Stimulated activated CD8-positive, alpha-beta memory T cell treated with anti-CD3 and anti-CD28 coated beads, Interleukin-7, amount 100 ng/mL, for 48 hours (primary cell): Measurements from ENCODE around the gene RAB37.

ENCODE experiments used
- DNase-seq, 2 donors: peaks; one replicate each; pipeline ENCODE4 v3.0.0-alpha.2; 2020; ENCODE audit warnings: low read depth in 1 of 2; ENCODE audit errors: extremely low read depth in 1 of 2

The RAB37 gene

DNA sequence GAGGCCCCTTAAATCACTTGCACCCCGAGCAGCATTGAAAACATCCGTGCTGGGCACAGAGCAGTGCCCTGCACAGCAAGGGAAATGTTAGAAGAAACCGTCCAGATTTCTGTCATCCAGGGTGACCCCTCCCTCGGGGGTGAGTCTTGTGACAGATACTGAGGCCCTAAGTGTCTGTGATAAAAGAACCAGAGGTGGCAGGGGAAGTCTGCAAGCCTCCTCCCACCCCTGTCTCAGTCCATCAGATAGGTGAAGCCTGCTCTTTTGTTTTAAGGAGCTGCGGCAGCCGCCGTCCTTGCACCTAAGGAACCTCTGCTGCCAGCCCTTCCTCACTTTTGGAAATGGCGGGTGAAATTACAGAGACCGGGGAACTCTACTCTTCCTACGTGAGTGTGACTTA, 39.9 kb downstream of the RAB37 start:
- DNase-seq, result no peak

- no peak for DNase-seq
Observed at GRCh38 chr17:74777901-74778515, 41.0 kb downstream of the RAB37 start.

DNA sequence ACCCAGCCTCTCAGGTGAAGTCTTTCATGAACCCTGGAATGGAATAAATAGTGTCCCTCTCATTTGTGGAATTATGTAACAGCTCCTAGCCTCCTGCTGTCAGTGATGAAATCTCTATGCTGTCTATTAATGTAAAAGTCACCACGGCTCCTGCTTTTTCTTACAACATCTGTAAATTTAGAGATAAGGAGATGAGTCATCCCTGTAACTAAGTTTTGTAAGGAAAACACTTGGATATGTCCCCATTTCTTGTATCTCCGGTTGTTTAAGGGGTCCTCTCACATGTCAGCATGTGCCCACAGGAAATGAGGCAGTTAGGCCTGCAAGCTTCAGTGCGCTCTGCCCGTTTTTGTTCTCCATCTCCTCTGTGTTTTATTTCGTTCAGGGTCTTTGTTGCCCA, 41.9 kb downstream of the RAB37 start:
- DNase-seq, result no peak

- no peak for DNase-seq
Observed at GRCh38 chr17:74779501-74779900, 42.4 kb downstream of the RAB37 start.

DNA sequence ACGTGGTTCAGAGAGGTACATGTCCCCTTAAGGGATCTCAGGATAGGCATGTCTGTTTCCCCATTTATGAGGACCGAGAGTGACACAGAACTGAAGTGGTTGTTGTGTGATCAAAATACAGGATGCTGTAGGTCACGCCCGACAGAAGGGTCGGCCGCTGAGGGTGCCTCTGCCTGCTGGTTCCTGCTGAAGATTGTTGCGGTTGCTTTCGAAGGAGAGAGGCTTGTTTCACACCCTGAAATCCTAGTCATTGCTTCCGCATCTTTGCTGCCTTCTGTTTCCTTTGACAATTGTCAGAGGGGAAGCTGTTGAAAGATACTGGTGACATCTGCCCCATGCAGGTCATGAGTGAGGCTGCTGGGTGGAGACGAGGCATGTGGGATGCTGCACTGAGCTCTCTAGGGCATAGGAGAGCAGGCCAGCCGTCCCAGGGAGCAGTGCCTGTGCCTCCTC, 42.9 kb downstream of the RAB37 start:
- peak in 1 of 2 donors; percentile 60 for DNase-seq

GRCh38 chr17:74780443-74781238, 43.6 kb downstream of the RAB37 start:
- no peak for DNase-seq

DNA sequence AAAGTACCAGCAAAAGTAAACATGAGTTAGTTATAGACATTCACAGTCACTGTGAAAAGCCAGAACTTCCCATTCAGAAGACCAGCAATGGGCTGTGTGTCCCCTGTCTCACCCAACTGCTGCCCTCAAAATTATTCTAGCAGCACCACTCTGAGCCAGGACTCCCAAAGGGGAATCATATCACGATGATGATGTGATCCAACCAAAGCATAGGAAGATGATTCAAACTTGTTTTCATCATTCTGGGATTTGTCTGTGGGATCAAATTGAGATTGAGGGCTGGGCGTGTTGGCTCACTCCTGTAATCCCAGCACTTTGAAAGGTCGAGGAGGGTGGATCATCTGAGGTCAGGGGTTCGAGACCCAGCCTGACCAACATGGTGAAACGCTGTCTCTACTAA, 45.5 kb downstream of the RAB37 start:
- DNase-seq, result no peak

DNA sequence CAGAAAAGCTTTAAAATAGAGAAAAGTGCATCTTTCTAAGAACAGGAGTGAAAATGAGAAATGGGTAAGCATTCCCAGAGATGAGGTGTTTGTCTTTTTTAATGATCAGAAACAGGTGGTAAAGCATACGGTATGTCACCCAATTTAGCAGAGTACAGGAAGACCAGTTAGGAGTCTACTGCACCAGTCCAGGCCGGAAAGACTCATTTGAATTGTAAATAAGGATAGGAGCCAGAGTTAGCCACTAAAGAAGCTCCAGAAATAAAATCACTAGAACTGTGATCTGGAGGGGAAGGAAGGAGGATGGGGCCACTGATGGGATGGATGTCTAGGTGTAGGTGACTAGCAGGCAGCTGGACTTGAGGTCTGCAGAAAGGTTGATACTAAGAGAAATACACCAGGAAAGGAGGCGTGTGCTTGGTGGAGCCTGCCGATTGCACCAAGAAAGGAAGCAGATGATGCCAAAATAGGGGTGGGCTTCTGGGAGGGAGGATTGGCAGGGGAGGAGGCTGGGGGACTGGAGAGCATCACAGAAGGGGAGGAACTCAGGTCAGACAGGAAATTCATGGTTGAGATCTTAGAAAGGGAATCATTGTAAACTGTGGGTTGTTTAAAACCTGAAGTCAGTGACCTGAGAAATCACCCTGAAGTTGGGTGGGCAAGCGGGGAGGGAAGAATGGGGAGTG, 47.2 kb downstream of the RAB37 start:
- no peak for DNase-seq

DNA sequence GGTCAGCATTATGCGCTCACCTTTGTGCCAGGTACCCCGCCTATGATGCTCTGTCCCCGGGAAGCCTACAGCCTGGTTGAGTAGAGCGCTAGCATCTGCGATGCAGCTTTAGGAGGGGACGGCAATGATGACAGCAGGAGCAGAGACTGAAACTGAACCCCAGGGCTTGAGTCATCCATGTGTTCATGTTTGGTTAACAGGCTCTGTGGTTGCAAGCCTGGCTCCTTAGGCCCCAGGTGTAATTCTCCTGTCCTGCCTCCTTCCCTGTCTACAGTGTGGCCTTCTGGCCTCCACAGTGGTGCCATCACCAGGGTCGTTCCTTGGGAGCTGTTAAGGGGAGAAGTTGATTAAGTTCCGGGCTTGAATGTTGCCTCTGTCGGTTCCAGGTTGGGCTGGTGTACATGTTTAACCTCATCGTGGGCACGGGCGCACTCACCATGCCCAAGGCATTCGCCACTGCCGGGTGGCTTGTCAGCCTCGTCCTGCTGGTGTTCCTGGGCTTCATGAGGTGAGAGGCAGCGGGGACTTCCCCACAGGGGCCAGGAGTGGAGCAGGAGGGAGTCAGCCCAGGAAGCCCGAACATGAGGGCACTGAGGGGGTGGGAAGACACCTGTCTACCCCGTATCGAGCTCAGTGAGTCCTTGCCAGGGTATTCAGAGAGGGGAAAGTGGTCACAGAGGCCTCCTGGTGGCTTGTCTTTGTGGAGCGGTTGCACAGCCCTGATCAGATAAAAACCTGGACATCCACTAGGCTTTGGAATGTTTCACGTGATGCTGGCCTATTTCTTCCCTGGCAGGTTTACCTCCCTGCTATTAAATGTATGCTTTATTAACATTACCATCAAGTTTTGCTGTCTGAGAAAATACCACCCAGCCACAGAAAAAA, 48.3 kb downstream of the RAB37 start:
- peak in 1 of 2 donors; percentile 43 for DNase-seq

DNA sequence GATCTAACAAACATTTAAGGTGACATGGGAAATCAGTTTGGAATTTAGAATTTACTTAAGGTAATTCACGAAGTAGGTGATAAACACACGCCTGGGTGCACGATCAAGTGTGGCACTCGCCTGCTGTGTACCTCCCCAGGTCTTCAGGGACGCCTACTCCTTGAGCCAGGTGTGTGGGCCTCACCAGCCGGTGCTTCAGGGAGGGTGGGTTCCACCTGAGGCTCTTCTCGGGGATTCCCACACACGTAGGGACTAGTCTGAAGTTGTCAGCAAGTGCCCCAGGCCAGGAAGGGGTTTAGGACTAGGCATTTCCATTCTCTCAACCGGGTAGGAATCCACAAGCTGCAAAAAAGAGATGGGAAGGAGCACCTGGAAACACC, 48.9 kb downstream of the RAB37 start:
- DNase-seq, result no peak

DNA sequence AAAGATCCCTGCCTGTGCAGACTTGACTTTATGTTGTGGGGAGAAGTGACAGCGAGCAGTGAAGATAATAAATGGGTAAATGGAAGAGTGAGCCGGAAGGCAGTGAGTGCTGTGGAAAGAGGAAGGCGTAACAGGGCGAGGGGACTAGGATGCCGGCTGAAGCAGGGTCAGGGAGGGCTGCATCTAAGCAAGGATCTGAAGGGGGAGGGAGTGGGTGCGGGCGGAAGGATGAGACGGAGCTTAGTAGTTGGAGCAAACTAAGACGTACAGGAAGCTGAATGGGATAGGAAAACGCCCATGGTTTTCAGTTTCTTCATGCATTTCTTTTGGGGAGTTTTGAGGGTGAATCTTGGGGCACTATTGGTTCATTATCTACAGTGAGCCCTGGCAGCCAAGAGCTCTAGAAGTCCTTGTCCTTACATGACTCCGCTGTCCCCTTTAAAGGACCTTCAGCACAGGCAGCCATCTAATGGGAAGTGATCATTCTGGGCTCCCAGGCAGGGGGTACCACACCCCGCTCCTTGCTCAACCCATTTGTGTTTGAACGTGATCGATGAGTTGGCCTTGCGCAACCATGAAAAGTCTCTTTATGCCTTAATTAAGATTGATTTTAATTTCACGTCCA, 49.5 kb downstream of the RAB37 start:
- DNase-seq, result no peak

DNA sequence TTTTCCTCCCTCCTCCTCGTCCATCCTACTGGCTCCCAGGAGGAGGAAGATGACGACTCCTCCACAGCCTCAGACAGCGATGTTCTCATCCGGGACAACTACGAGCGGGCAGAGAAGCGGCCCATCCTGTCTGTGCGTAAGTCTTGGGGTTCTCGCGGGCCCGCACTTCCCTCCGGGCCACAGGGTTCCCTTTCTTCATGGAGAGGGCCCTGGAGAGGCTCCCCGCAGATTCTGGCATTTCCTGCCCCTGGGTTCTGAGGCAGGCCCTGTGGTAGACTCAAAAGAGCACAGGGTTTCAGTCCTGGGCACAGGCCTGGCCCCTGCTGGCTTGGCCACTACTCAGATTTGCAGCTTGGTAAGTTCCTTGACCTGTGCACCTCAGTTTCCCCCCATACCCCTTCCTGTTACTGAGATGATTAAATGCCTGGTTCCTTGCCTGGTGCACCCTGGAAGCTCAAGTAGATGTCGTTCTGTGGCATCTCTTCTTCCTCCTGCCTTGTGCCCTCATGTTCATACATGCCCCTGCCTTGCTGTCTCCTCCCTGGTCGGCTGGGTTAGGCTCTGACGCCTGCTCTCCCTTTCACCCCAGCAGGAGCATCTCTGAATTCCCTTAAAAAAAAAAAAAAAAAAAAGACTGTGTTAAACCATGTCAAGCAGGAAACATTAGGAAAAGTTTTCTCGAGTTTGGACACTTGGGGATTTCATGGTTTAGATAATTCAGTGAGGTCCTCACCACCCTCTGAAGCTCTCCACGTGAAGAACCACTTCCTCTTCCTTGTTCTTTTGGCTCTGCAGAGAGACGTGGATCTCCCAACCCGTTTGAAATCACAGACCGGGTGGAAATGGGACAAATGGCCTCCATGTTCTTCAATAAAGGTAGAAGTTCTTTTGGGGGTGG, 53.4 kb downstream of the RAB37 start:
- no peak for DNase-seq

DNA sequence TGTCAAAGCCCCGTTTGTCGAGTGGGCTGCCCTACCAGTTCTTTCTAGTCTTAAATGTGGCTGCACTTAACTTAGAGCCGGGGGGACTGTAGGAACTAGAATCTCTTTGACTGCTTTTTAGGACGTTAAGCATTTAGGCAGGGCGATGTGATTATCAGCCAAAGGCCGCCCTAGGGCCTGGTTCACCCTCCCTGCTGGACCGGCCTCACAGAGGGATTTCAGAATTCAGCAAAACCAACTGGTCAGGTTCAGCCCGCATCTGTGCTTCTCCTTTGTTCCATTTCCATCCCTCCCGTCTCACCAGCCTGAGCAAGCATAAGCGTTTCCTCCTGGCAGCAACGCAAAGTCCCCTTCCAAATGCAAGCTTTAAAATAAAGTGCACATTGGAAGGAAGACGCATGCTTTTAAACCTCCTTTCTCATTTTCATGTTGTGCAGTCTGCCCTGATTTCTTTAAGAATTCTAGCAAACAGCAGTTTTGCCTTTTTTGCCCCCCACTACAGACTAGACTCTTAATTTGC, 55.6 kb downstream of the RAB37 start:
- no peak for DNase-seq

DNA sequence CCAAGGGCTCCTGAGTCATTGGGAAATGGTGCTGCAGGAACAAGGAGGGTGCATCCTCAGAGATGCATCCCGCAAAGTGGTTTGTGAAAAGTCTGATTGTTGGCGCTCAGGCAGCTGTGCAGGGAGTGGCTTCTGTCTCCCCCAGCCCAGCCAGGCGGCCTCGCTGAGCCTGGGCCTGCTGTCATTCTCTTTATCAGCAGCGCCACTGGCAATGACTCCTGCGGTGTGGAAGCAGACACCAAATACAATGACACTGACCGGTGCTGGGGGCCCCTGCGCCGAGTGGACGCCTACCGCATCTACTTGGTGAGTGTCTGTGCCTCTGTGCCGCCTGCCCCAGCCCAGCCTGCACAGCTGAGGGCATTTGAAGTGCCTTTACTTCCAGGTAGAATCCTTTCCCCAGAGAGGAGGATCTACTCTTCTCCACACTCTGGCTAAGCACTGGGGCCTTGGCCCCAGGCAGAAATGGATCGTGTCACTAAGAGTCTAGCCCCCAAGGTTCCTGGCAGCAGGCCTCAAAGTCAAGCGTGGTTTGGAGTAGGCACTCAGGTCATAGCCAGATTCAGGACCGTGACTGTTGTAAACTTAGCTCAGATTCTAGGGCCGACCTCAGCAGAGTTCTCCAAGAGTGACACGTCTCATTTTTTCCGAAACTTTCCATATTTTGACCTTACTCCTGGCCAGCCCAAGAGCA, 58.4 kb downstream of the RAB37 start:
- DNase-seq, result no peak

DNA sequence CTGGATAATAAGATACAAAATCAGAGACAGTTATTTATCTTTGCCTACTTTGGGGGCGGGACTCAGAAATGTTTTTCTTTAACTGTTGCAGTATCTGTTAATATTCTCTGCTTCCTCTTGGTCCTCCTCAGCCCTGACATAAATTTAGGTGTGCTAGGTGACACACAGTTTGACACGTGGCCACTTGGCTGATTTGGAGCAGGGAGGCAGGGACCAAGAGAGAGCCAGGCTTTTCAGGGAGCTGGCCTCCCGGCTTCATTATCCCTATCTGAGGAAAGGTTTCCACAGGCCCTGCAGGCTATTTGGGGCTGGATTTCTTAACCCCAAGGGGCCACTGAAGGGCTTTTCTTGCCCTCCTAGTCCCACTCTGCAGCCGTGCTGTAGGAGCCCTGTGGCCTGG, 59.2 kb downstream of the RAB37 start:
- no peak for DNase-seq

- DNase-seq, result no peak
Observed at GRCh38 chr17:74796866-74797265, 59.8 kb downstream of the RAB37 start.
